ENCODE data around the gene HS1BP3. TPM values are rescaled to one million over a fixed set of nuclear protein-coding genes. Genes with fewer than 3 reads are reported as not detected.

HS1BP3 gene
- total and polyA plus RNA-seq, 2 experiments from 2014 or later = 13.5 to 20.3 TPM

- no peak for TF ChIP-seq CTCF (IDR thresholded peaks at IDR 0.05; ENCODE audit: low read depth, low read length)
- H3K4me3 ChIP-seq = no peak overlapping the region
- no peaks in the 10 kb centered on the region for H3K9me3 ChIP-seq (ENCODE audit: low read depth)
- H3K36me3 ChIP-seq = no peaks in the 10 kb centered on the region
- H3K27ac ChIP-seq = no peak overlapping the region
- peak in 1 of 2 donors; percentile 67 for DNase-seq (ENCODE audit: low read depth in 1 of 2, low spot score in 1 of 2)
- H3K27me3 ChIP-seq = no peaks in the 10 kb centered on the region
- peaks cover 13% of the 10 kb centered on the region for H3K4me1 ChIP-seq (ENCODE audit: low read depth)
Measured at GRCh38 chr2:20634507-20635112, 16.3 kb downstream of the HS1BP3 start.

- no peaks in the 10 kb centered on the region for H3K36me3 ChIP-seq
- H3K27me3 ChIP-seq = no peaks in the 10 kb centered on the region
- no peak for DNase-seq (ENCODE audit: low read depth in 1 of 2, low spot score in 1 of 2)
- peaks cover 13% of the 10 kb centered on the region for H3K4me1 ChIP-seq (ENCODE audit: low read depth)
- no peak for TF ChIP-seq CTCF (IDR thresholded peaks at IDR 0.05; ENCODE audit: low read depth, low read length)
- H3K27ac ChIP-seq = no peak overlapping the region
- H3K4me3 ChIP-seq = no peak overlapping the region
- H3K9me3 ChIP-seq (ENCODE audit: low read depth) = no peaks in the 10 kb centered on the region
Measured at GRCh38 chr2:20633794-20634506, 16.9 kb downstream of the HS1BP3 start.

GRCh38 chr2:20633001-20633400 is 17.9 kb downstream of the HS1BP3 start:
- no peak for DNase-seq (ENCODE audit: low read depth in 1 of 2, low spot score in 1 of 2)
- Histone ChIP-seq H3K36me3 (no peaks in the 10 kb centered on the region), H3K4me3 (no peak overlapping the region), H3K27ac (no peak overlapping the region), H3K4me1 (ENCODE audit: low read depth) (peaks cover 13% of the 10 kb centered on the region), H3K9me3 (ENCODE audit: low read depth) (no peaks in the 10 kb centered on the region), H3K27me3 (no peaks in the 10 kb centered on the region)
- no peak for TF ChIP-seq CTCF (IDR thresholded peaks at IDR 0.05; ENCODE audit: low read depth, low read length)

- H3K4me1 ChIP-seq (ENCODE audit: low read depth) = peaks cover 13% of the 10 kb centered on the region
- no peak for TF ChIP-seq CTCF (IDR thresholded peaks at IDR 0.05; ENCODE audit: low read depth, low read length)
- no peaks in the 10 kb centered on the region for H3K27me3 ChIP-seq
- no peak overlapping the region for H3K27ac ChIP-seq
- H3K36me3 ChIP-seq = no peaks in the 10 kb centered on the region
- no peaks in the 10 kb centered on the region for H3K9me3 ChIP-seq (ENCODE audit: low read depth)
- H3K4me3 ChIP-seq = no peak overlapping the region
- DNase-seq (ENCODE audit: low read depth in 1 of 2, low spot score in 1 of 2) = no peak
Measured at GRCh38 chr2:20632446-20632990, 18.4 kb downstream of the HS1BP3 start.

- H3K36me3 ChIP-seq = no peaks in the 10 kb centered on the region
- H3K4me3 ChIP-seq = no peak overlapping the region
- no peaks in the 10 kb centered on the region for H3K9me3 ChIP-seq (ENCODE audit: low read depth)
- no peak overlapping the region for H3K27ac ChIP-seq
- H3K27me3 ChIP-seq = no peaks in the 10 kb centered on the region
- peaks cover 6% of the 10 kb centered on the region for H3K4me1 ChIP-seq (ENCODE audit: low read depth)
- no peak for TF ChIP-seq CTCF (IDR thresholded peaks at IDR 0.05; ENCODE audit: low read depth, low read length)
- no peak for DNase-seq (ENCODE audit: low read depth in 1 of 2, low spot score in 1 of 2)
Measured at GRCh38 chr2:20631617-20632307, 19.1 kb downstream of the HS1BP3 start.
